IPS-20b (cell line): ENCODE results near the gene EYA2.
"Not testable (repeated sequence)": the region's sequence is repeated elsewhere in the genome, so short reads cannot be mapped to it uniquely, and the experiment has no call there.

Source experiments
- H3K27ac ChIP-seq: one replicate; pipeline ENCODE4 v1.5.1; 2013; ENCODE audit warnings: low read length
- H3K27me3 ChIP-seq: 2 replicates; pipeline ENCODE4 v1.6.1; 2013; ENCODE audit warnings: mild to moderate bottlenecking, low read length, inconsistent platforms; ENCODE audit not compliant: insufficient read depth
- H3K36me3 ChIP-seq: 2 replicates; pipeline ENCODE4 v1.6.1; 2013; ENCODE audit warnings: low read depth, mild to moderate bottlenecking, inconsistent platforms, low read length, moderate library complexity; ENCODE audit not compliant: insufficient read depth
- H3K4me1 ChIP-seq: 2 replicates; pipeline ENCODE4 v1.6.1; 2013; ENCODE audit warnings: mild to moderate bottlenecking, control low read depth, inconsistent platforms, low read length, moderate library complexity; ENCODE audit not compliant: insufficient read depth
- H3K4me3 ChIP-seq: 2 replicates; pipeline ENCODE4 v1.5.1; 2013; ENCODE audit warnings: mild to moderate bottlenecking, low read length, inconsistent platforms
- H3K9ac ChIP-seq: 2 replicates; pipeline ENCODE4 v1.6.1; 2013; ENCODE audit warnings: low read depth, mild to moderate bottlenecking, inconsistent platforms, low read length, moderate library complexity
- H3K9me3 ChIP-seq: 2 replicates; pipeline ENCODE4 v1.6.1; 2013; ENCODE audit warnings: mild to moderate bottlenecking, low read depth, low read length, inconsistent platforms; ENCODE audit not compliant: insufficient read depth

The EYA2 gene

DNA sequence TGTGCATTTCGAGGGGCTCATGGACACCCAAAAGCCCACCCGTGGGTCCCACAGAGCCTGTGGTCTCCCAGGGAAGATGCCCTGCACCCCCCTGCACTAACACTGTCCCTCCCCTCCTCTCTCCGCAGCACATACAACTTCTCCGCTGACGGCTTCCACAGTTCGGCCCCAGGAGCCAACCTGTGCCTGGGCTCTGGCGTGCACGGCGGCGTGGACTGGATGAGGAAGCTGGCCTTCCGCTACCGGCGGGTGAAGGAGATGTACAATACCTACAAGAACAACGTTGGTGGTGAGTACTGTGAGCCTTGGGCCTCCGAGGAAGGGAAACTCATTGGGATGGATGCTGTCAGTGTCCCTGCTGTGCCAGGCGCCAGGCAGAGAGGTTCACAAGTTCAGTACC, 277.9 kb downstream of the EYA2 start:
- no peak overlapping the region for H3K4me3 ChIP-seq
- H3K9ac ChIP-seq = no peak overlapping the region
- no peak overlapping the region for H3K27ac ChIP-seq
- no peaks in the 10 kb centered on the region for H3K27me3 ChIP-seq
- no peaks in the 10 kb centered on the region for H3K9me3 ChIP-seq
- H3K4me1 ChIP-seq = no peaks in the 10 kb centered on the region
- H3K36me3 ChIP-seq = no peaks in the 10 kb centered on the region

DNA sequence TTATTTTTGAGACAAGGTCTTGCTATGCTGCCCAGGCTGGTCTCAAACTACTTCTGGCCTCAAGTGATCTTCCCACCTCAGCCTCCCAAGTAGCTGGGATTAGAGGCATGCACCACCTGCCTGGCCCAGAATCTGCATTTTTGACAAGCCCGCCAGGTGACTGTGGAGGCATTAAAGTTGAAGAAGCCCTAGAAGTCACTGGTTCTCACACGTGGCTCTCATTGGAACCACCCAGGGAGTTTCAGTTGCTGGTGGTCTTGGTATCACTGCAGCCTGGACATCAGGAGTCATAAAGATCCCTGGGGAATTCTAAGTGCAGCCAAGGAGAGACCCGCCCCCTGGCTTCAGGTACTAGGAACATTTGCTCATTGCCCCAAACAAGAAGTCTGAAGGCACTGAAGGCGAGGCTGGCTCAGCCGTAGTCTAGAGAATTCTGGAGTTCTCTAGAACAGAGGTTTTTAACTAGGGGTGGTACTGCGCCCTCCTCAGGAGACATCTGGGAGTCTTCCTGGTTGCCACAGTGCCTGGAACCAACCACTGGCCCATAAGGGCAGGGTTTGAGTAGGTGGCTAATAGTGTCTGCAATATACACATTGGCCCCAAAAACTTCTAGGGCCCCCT, 279.1 kb downstream of the EYA2 start:
- H3K4me1 ChIP-seq = no peaks in the 10 kb centered on the region
- no peak overlapping the region for H3K4me3 ChIP-seq
- no peak overlapping the region for H3K27ac ChIP-seq
- H3K9ac ChIP-seq = no peak overlapping the region
- H3K36me3 ChIP-seq = no peaks in the 10 kb centered on the region
- H3K9me3 ChIP-seq = no peaks in the 10 kb centered on the region
- H3K27me3 ChIP-seq = no peaks in the 10 kb centered on the region

DNA sequence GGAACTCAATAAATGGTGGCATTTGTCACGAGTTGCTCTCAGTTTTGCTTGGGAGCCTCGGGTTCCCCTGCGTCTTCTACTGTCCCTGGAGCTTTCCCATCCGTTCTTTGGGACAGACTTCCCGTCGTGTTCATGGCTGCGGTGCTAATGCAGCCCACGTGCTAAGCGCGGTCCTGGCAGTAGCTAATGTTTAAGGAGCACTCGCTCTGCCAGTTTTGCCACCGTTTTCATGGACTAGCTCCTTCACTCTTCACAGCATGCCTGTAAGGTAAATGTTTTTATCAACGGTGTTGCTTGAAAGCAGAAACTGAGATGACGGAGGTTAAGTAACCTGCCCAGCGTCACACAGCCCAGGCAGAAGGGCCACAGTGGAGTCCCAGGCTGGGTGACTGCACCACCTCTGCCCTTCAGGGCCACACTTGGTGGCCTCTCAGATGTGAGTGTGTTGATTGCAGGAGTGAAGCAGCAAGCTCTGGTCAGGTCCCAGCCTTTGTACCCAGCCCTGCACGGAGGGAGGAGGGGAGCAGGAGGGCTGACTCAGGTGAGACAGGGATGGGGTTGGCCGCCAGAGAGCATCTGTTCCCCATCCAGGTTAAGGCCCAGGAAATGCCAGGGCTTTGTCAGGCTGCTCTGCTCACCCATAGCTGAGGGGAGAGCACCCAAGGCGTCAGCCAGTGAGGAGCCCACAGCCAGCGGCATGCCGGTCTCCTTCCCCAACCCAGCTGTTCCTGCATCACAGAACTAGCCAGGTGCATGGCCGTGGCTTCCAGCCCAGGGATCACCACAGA, 280.0 kb downstream of the EYA2 start:
- Histone ChIP-seq H3K27me3 (no peaks in the 10 kb centered on the region), H3K9ac (no peak overlapping the region), H3K27ac (no peak overlapping the region), H3K36me3 (no peaks in the 10 kb centered on the region), H3K4me3 (no peak overlapping the region), H3K4me1 (no peaks in the 10 kb centered on the region), H3K9me3 (no peaks in the 10 kb centered on the region)

DNA sequence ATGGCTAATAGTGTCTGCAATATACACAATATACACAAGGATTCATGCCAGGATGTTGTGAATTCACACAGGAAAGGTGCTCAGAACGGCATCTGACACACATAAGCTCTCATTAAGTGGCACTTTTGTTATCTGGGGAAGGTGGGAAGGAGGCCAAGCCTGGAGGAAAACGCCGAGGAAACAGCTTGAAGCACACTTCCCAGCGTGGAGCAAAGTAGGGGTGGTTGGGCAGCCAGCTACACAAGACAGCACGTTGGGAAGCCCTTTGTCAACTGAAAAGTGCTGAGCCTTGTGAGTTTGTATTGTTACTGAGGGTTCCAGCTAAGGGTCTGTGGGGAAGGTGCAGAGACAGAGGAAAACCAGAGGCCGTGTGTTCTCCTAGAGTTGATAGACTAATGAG, 280.9 kb downstream of the EYA2 start:
- no peak overlapping the region for H3K27ac ChIP-seq
- no peaks in the 10 kb centered on the region for H3K4me1 ChIP-seq
- H3K27me3 ChIP-seq = no peaks in the 10 kb centered on the region
- H3K9ac ChIP-seq = no peak overlapping the region
- H3K9me3 ChIP-seq = no peaks in the 10 kb centered on the region
- no peak overlapping the region for H3K4me3 ChIP-seq
- no peaks in the 10 kb centered on the region for H3K36me3 ChIP-seq

DNA sequence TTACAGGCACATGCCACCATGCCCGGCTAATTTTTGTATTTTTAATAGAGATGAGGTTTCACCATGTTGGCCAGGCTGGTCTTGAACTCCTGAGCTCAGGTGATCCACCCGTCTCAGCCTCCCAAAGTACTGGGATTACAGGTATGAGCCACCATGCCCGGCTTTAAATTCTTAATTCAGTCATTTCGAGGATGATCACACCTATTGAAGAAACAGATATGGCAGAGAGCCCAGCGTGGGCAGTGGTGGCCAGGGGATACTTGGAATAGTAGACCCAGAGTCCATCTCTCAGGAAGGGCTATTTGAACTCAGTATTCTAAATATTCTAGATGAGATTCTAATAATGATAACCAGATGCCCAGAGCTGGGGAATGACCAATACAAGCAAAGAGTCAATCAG, 281.6 kb downstream of the EYA2 start:
- H3K27ac ChIP-seq, H3K4me3 ChIP-seq, H3K9me3 ChIP-seq, H3K9ac ChIP-seq, H3K27me3 ChIP-seq, H3K4me1 ChIP-seq, H3K36me3 ChIP-seq: not testable (repeated sequence)

DNA sequence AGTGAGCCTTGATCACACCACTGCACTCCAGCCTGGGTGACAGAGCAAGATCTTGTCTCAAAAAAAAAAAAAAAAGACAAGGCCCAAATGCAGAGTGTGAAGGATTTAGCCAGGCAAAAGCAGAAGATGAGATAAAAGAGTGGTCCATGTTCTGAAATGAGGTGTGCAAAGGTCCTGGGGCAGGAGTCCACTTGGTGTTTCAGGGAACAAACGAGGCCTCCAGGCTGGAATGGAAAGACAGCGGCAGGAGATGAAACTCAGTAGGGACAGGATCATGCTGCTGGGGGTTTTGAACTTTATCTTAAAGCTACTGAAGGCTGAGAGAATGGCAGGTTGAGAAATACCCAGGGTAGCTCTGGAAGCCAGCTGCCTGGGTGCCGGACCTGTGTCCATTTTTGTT, 283.6 kb downstream of the EYA2 start:
- no peaks in the 10 kb centered on the region for H3K9me3 ChIP-seq
- no peaks in the 10 kb centered on the region for H3K36me3 ChIP-seq
- H3K27me3 ChIP-seq = no peaks in the 10 kb centered on the region
- H3K4me1 ChIP-seq = no peaks in the 10 kb centered on the region
- no peak overlapping the region for H3K4me3 ChIP-seq
- no peak overlapping the region for H3K9ac ChIP-seq
- no peak overlapping the region for H3K27ac ChIP-seq

GRCh38 chr20:47178851-47179250, 284.2 kb downstream of the EYA2 start:
- no peak overlapping the region for H3K9ac ChIP-seq
- no peak overlapping the region for H3K27ac ChIP-seq
- H3K36me3 ChIP-seq = no peaks in the 10 kb centered on the region
- H3K4me1 ChIP-seq = no peaks in the 10 kb centered on the region
- H3K4me3 ChIP-seq = no peak overlapping the region
- no peaks in the 10 kb centered on the region for H3K27me3 ChIP-seq
- no peaks in the 10 kb centered on the region for H3K9me3 ChIP-seq

DNA sequence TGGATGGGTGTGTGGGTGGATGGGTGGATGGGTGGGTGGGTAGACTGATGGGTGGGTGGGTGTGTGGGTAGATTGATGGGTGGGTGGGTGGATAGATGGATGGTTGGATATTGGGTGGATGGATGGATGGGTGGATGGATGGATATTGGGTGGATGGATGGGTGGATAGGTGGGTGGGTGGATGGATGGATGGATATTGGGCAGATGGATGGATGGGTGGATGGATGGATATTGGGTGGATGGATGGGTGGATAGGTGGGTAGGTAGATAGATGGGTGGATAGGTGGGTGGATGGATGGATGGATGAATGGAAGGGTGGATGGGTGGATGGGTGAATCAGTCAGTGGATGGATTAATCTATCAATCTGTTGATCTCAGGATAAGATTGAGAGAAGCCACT, 284.6 kb downstream of the EYA2 start:
- no peak overlapping the region for H3K27ac ChIP-seq
- no peak overlapping the region for H3K9ac ChIP-seq
- no peaks in the 10 kb centered on the region for H3K4me1 ChIP-seq
- no peak overlapping the region for H3K4me3 ChIP-seq
- no peaks in the 10 kb centered on the region for H3K9me3 ChIP-seq
- no peaks in the 10 kb centered on the region for H3K36me3 ChIP-seq
- no peaks in the 10 kb centered on the region for H3K27me3 ChIP-seq

GRCh38 chr20:47181056-47181862, 286.6 kb downstream of the EYA2 start:
- no peaks in the 10 kb centered on the region for H3K36me3 ChIP-seq
- no peaks in the 10 kb centered on the region for H3K27me3 ChIP-seq
- no peak overlapping the region for H3K27ac ChIP-seq
- H3K4me3 ChIP-seq = no peak overlapping the region
- H3K9ac ChIP-seq = no peak overlapping the region
- H3K4me1 ChIP-seq = no peaks in the 10 kb centered on the region
- H3K9me3 ChIP-seq = no peaks in the 10 kb centered on the region

DNA sequence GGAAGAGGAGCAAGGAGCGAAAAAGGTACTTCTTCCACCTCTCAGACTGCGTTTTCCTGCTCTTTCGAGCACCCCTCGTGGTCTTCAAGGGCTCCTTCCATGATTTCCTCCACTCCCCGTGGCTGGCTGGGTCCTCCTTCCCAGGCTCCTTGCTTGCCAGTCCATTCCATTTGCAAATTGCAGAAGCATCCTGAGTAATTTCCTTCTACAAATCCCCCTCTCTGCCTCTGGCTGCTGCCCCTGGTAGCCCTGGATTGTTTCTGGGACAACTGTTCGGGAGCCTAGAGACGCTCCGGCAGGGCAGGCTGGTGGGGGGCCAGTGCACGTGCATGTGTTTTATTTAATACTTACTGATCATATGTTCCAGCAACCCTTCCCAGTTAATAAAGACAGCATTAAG, 288.7 kb downstream of the EYA2 start:
- Histone ChIP-seq H3K9ac (no peak overlapping the region), H3K4me3 (no peak overlapping the region), H3K9me3 (no peaks in the 10 kb centered on the region), H3K27me3 (no peaks in the 10 kb centered on the region), H3K4me1 (no peaks in the 10 kb centered on the region), H3K36me3 (no peaks in the 10 kb centered on the region), H3K27ac (no peak overlapping the region)

DNA sequence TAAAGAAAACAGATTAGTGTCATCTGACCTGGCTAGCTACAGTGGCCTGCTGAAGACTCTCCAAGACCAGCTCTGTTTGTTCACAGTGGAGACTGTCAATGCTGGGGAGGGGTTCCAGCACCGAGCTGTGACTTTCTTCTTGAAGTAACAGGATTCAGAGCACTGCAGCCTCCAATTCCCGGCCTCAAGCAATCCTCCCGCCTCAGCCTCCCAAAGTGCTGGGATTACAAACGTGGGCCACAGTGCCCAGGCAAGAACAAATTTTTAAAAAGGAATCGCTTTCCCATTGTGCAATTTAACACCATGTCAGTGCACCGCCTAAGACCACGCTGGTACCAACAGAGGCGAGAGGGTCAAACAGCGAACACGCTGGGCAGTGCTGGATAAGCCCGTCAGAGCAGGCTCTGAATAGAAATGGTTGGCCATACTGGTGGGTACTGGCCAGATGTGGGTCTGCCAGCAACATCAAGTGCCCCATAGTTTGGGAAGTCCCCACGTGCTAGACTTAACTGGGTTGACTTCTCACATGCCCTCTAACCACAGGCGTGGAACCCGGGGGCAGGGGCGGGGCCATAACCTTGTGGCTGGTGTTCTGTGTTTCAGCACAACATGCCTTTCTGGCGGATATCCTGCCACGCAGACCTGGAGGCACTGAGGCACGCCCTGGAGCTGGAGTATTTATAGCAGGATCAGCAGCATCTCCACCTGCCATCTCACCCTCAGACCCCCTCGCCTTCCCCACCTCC, 293.0 kb downstream of the EYA2 start:
- H3K4me1 ChIP-seq = no peaks in the 10 kb centered on the region
- no peaks in the 10 kb centered on the region for H3K9me3 ChIP-seq
- no peaks in the 10 kb centered on the region for H3K36me3 ChIP-seq
- no peak overlapping the region for H3K9ac ChIP-seq
- no peaks in the 10 kb centered on the region for H3K27me3 ChIP-seq
- no peak overlapping the region for H3K27ac ChIP-seq
- no peak overlapping the region for H3K4me3 ChIP-seq
